Heart left ventricle (tissue), 16 donors: ENCODE measurements around the gene MAN2A1. TPM values are rescaled to one million over a fixed set of nuclear protein-coding genes. Genes with fewer than 3 reads are reported as not detected.

Experiments used
- ATAC-seq, 4 donors: fragments of 200-7000 bp; cut with Tn5 transposase; one replicate each; pipeline ENCODE4 v1.9.1; 2020 to 2022; ENCODE audit warnings: moderate library complexity in 4 of 4, mild to moderate bottlenecking in 3 of 4, moderate number of reproducible peaks in 1 of 4
- DNase-seq, 5 donors: peaks; one replicate each; pipeline ENCODE4 v3.0.0-alpha.2; 2020
- H3K27ac ChIP-seq, 12 donors: fragments of 200-600 bp; sonication (generic) in 4 of 12; one replicate each; pipeline versions ENCODE4 v1.5.0 to v1.8.0; 2016 to 2022; ENCODE audit warnings: mild to moderate bottlenecking in 2 of 12
- H3K27me3 ChIP-seq, 9 donors: fragments of 200-600 bp; sonication (generic) in 2 of 9; one replicate each; pipeline versions ENCODE4 v1.5.1 to v1.8.0; 2016 to 2022; ENCODE audit warnings: mild to moderate bottlenecking in 3 of 9
- H3K36me3 ChIP-seq, 9 donors: fragments of 200-600 bp; sonication (generic) in 2 of 9; one replicate each; pipeline versions ENCODE4 v1.5.0 to v1.8.0; 2018 to 2022; ENCODE audit warnings: mild to moderate bottlenecking in 2 of 9
- H3K4me1 ChIP-seq, 12 donors: fragments of 200-600 bp; sonication (generic) in 4 of 12; one replicate each; pipeline versions ENCODE4 v1.5.0 to v1.8.0; 2016 to 2022; ENCODE audit warnings: mild to moderate bottlenecking in 3 of 12
- H3K4me3 ChIP-seq, 12 donors: fragments of 200-600 bp; sonication (generic) in 4 of 12; one replicate each; pipeline versions ENCODE4 v1.5.0 to v1.8.0; 2017 to 2022; ENCODE audit warnings: mild to moderate bottlenecking in 9 of 12, moderate library complexity in 4 of 12
- H3K9me3 ChIP-seq, 12 donors: fragments of 200-600 bp; sonication (generic) in 4 of 12; one replicate each; pipeline versions ENCODE4 v1.5.0 to v1.8.0; 2016 to 2022; ENCODE audit warnings: mild to moderate bottlenecking in 1 of 12
- POLR2A ChIP-seq, 2 donors: fragments of 450-650 bp; IDR thresholded peaks; one replicate each; pipeline ENCODE4 v1.6.1; 2017; ENCODE audit warnings: antibody characterized with exemption in 2 of 2, mild to moderate bottlenecking in 2 of 2, moderate library complexity in 2 of 2
- WGBS, 4 donors: extraction: QIAGEN DNeasy Blood & Tissue Kit in 2 of 4; methylation state at CpG; one replicate each; pipeline versions ENCODE4 v1.1.5 to v1.1.7; 2013 to 2018; 5-methylcytosine and 5-hydroxymethylcytosine counted together
- intact Hi-C, 10 donors: fragments of 100-400 bp; cut with DNase I; formaldehyde crosslinking; loops; one replicate each; pipeline versions ENCODE4 v1.11.1 to v1.14.2; 2022
- polyA plus RNA-seq, 2 donors: library from polyadenylated mRNA; stranded (reverse); fragments of 200-250 nt; gene quantifications; one replicate each; pipeline ENCODE4 v1.2.3, GENCODE V29; 2013
- total RNA-seq, 9 donors: library from RNA; depleted of rRNA in 2 of 9; stranded (reverse); fragments of >200 nt in 2 of 9; fragmentation: NEBNext Ultra II Directional in 3 of 9; extraction: Animal tissue kit (Norgen Biotek cat#: 25700) in 3 of 9; gene quantifications; one replicate each; pipeline versions ENCODE4 v1.1.0 to v1.2.4, GENCODE V29; 2016 to 2023
- TF ChIP-seq, protein P1 (sequence below), 12 donors: fragments of 200-600 bp; sonication (generic) in 4 of 12; IDR thresholded peaks; one replicate each; pipeline versions ENCODE4 v1.5.0 to v1.8.0; 2018 to 2022; ENCODE audit warnings: antibody characterized with exemption in 12 of 12, mild to moderate bottlenecking in 5 of 12
- donor health status: ischemic (EF 13 %, LVEDD 7.1; RV severe dilation, severe dysfunction).
- donor health status: healthy with polysubstance abuse.
- donor health status: DM: no; HTN: yes; CAD: no.
- donor health status: DM: no; HTN: no; CAD: no.
- donor health status: ischemic (EF 25% LVEDD 6.9; RV normal size, moderate dysfunction).
- donor health status: ischemic (EF 25% LVEDD 5.7; RV mildly dilated, moderate dysfunction).
- donor health status: healthy.
- donor health status: DM: yes; HTN: yes; CAD: no.
- donor health status: ischemic (EF 35%, LVEDD 5.7; RV mildly dilated, moderate dysfunction).
- donor health status: nonischemic (EF 11% LVEDD 7.7; RV severe dilation, severe dysfunction).
- donor health status: DM: yes; HTN: yes; CAD: no.
- donor health status: PGD.
- donor health status: ischemic (EF 29% LVEDD 5.4; RV normal size, mild dysfunction).
- donor health status: nonischemic (EF 23%, LVEDD 6.1; RV moderate dilation, normal function).

MAN2A1 gene
- total and polyA plus RNA-seq, 11 donors: 2.0 to 22.9 (median 7.8) TPM

DNA sequence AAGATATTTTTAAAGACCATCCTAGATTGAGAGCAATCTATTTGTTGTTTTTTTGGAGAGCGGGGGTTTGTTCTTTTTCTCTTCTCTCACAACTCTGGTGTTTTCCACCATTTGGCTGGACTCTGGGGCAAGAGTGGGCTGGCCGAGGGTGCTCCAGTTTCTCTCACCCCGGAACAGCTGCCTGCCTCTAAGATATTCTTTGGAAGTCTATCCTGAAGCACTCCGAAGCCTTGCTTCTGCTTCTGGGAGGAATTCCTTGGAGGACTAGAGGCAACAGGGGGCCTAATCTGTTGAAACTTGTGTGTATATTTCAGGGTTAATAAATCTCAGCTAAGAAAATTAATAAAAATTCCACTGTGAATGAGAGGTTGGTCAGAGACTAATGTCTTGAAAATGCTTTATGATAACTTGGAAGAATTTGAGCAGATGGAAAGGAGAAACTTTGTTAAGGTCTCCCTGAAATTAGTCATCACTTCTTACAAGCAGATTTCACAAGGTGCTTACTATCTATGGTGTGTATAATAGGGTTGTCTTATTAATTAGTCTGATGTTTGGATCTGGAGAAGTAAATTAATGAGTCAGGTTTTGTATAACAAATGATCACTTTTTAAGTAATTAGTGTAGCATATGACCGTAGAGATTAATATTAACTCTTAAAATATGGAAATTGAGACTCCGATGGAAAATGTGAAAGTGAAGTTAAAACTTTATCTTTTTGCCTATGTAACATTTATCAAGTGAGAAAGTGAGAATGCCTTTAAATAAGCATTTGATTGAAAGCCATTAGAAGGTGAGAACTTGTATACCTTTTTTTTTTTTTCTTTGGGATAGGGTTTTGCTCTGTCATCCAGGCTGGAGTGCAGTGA is 4.0 kb downstream of the MAN2A1 start:
- H3K27ac ChIP-seq: peak overlapping the region in 1 of 12 donors; percentile 81
- ATAC-seq: no peak
- TF ChIP-seq POLR2A (IDR thresholded peaks at IDR 0.05): no peak
- TF ChIP-seq, protein P1, sequence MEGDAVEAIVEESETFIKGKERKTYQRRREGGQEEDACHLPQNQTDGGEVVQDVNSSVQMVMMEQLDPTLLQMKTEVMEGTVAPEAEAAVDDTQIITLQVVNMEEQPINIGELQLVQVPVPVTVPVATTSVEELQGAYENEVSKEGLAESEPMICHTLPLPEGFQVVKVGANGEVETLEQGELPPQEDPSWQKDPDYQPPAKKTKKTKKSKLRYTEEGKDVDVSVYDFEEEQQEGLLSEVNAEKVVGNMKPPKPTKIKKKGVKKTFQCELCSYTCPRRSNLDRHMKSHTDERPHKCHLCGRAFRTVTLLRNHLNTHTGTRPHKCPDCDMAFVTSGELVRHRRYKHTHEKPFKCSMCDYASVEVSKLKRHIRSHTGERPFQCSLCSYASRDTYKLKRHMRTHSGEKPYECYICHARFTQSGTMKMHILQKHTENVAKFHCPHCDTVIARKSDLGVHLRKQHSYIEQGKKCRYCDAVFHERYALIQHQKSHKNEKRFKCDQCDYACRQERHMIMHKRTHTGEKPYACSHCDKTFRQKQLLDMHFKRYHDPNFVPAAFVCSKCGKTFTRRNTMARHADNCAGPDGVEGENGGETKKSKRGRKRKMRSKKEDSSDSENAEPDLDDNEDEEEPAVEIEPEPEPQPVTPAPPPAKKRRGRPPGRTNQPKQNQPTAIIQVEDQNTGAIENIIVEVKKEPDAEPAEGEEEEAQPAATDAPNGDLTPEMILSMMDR (IDR thresholded peaks at IDR 0.05): no peak
- peaks cover 0 to 1% (median 0%) of the 10 kb centered on the region in 12 donors for H3K9me3 ChIP-seq
- H3K36me3 ChIP-seq: no peaks in the 10 kb centered on the region
- H3K4me3 ChIP-seq: peak overlapping the region in 3 of 12 donors; percentile 12 to 95 (median 14)
- H3K4me1 ChIP-seq: peaks cover 0 to 67% (median 25%) of the 10 kb centered on the region in 12 donors
- no peaks in the 10 kb centered on the region for H3K27me3 ChIP-seq
- no peak for DNase-seq
- intact Hi-C loops: loop anchor here in 2 of 10 donors (10.0 kb wide), 2 partner anchors 51 to 411 kb away; no protein-coding TSS in a partner anchor
- 81 to 89% (median 84%) methylated on average over 6 of the region's 6 CpGs for WGBS, 4 donors

DNA sequence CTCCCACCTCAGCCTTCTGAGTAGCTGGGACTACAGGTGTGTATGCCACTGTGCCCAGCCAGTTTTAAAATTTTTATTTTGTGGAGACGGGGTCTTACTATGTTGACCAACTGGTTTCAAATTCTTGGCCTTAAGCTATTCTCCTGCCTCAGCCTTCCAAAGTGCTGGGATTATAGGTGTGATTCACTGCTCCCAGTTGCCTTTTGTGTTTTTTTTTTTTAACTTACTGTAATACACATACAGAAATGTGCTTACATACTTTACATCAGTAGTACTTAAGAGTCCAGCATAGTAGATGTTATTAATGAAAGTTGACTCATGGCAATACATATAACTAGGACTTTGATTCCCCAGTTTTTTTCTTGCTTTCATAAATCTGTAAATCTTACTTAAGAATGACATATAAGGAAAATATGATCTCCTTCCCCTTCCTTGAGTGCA is 4.7 kb downstream of the MAN2A1 start:
- Histone ChIP-seq H3K4me3 (no peak overlapping the region), H3K27me3 (no peaks in the 10 kb centered on the region), H3K36me3 (no peaks in the 10 kb centered on the region), H3K4me1 (peaks cover 0 to 66% (median 25%) of the 10 kb centered on the region in 12 donors), H3K9me3 (no peaks in the 10 kb centered on the region), H3K27ac (peak overlapping the region in 2 of 12 donors; percentile 32 to 81)
- WGBS, 4 donors: 93 to 99% (median 97%) methylated on average over 1 of the region's 1 CpG
- ATAC-seq (no peak), DNase-seq (no peak)
- TF ChIP-seq, protein P1 (IDR thresholded peaks at IDR 0.05): no peak
- TF ChIP-seq POLR2A (IDR thresholded peaks at IDR 0.05): no peak
- intact Hi-C loops: loop anchor here in 2 of 10 donors (10.0 kb wide), 2 partner anchors 50 to 410 kb away; no protein-coding TSS in a partner anchor

DNA sequence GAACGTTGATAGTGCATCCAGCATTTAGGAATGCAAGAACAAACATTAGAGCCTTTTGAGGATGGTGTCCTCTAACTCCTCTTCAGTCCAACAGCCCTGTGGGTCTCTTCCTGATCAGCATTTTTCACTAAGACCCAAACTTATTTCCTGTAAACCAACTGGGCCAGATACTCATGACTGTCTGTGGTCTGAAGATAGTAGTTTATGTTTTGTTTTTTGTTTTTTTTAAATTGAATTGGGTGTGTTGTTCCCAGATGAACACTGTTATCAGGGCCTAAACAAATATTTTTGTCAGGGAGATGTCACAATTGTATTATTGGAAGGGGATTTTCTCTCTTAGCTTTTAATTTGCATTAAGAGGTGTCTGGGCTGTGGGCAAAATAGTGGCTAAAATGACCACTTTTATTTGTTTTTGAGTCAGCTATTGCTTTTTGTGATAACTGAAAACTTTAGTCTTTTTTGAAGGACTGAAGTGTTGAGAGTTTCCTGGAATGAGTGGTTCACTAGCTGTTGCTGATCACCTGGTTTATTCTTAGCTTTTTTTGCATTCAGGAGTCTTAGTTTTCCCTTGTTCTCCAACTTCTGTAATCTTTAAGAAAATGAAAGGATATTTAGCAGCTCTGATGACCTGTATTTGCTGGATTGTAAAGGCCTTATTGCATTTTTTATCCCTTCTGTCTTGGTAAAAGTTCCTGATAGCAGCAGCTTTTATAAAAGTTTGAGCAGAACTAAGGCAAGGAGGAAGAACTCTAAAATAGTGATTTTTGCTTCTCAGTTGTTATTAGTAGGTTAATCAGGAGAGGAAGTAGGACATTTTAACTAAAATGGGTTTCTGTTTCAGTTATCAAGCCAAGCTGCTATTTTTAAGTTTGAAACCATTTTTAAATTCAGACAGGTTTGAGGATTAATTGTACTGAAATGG is 5.5 kb downstream of the MAN2A1 start:
- DNase-seq (no peak), ATAC-seq (no peak)
- Histone ChIP-seq H3K4me3 (peak overlapping the region in 1 of 12 donors; percentile 33), H3K27me3 (no peaks in the 10 kb centered on the region), H3K9me3 (no peaks in the 10 kb centered on the region), H3K4me1 (peaks cover 0 to 73% (median 25%) of the 10 kb centered on the region in 12 donors), H3K27ac (peak overlapping the region in 5 of 12 donors; percentile 0 to 81 (median 26)), H3K36me3 (no peaks in the 10 kb centered on the region)
- intact Hi-C loops: loop anchor here in 2 of 10 donors (10.0 kb wide), 2 partner anchors 50 to 410 kb away; no protein-coding TSS in a partner anchor
- WGBS, 4 donors: 30 to 58% (median 44%) methylated on average over 1 of the region's 1 CpG
- TF ChIP-seq, protein P1 (IDR thresholded peaks at IDR 0.05): no peak
- TF ChIP-seq POLR2A (IDR thresholded peaks at IDR 0.05): no peak
